GM19193 (cell line): Measurements from ENCODE around the gene FASTKD3.

Source experiments
- POLR2A ChIP-seq: IDR thresholded peaks from 4 replicates; pipeline ENCODE4 v1.6.1; 2011; ENCODE audit not compliant: insufficient read depth, insufficient read length; ENCODE audit errors: extremely low read depth

Gene FASTKD3

DNA sequence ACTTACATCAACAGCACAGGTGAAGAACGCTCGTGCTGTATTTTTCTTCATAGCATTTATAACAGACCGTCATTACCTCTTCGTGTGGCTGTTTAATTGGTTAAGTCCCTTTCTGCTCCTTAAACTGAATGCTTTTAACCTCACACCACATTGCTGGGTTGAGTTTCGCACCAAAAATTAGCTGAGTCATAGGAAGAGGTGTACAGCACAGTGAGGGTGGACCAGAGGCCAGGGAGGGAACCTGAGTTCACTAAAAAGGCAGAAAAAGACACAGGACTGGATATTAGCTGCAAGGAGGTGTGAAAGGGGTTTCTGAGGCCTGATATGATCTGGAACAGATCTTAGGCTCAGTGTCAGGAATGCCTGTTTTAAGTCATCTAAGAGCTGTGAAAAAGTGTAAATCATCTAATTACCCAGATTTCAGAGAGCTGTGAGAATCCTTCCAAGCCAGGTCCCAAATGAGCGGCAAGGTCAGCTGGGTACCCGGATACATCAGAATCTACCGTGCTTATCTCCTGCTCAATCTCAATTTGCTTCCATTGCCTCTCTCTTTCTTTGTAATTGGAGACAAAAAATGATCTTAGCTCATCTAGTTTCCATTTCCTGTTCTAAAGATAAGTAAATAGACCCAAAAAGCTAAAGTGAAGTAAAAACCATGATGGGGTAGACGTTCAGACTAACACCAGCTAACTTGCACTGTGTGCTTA, 10.8 kb downstream of the FASTKD3 start:
- TF ChIP-seq POLR2A: no peak

DNA sequence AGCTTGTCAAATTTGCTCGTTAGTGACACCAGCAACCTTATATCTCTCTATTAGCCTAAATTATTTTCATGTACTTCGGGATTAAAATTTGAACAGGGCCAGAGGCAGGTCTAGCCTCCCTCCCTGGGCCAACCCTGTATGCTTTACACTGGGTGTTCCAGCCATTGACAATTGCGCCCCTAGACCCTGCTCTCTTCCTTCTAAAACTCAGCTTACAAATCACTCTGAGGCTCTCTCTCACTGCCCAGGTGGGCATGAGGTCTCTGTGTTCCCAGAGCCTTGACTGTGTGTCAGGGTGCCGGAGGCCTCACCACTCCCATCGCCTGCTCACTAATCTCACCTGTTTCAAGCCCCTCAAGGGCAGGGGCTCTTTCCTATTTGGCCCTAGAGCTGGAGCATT, 11.5 kb downstream of the FASTKD3 start:
- no peak for TF ChIP-seq POLR2A

DNA sequence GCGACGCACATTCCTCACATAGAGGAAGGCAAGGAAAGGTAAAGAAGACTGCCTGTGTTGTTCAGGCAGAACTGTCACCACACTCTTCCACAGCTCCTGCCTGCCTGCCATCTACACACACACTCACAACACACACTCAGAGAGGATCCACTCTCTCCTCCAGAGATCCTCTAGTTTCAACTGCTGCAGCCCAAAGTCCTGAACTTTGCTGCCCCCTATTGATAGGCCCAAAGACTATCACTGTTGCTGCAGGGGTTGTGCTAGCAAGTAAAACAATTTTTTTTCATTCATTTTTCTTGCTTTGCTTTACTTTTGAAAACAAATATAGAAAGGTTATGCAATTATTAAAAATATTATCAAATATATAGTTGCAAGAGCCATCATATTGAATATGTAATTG, 12.0 kb downstream of the FASTKD3 start:
- no peak for TF ChIP-seq POLR2A

DNA sequence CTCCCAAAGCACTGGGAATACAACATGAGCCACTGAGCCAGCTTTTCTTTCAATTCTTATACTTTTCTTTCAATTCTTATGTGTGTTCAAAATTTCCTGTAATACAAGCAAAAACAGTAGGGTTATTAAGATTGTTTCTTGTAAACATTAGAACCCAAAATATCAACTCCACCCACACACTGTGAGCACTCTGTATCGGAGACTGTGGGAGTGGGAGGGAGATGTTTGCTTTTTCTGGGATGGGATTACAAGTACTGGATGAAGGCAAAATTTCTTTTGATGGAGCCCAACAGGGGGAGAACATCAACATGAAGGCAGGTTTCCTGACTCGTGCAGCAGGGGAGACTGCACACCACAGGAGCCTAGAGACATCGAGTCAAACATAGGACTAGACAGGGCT, 13.2 kb downstream of the FASTKD3 start:
- no peak for TF ChIP-seq POLR2A

DNA sequence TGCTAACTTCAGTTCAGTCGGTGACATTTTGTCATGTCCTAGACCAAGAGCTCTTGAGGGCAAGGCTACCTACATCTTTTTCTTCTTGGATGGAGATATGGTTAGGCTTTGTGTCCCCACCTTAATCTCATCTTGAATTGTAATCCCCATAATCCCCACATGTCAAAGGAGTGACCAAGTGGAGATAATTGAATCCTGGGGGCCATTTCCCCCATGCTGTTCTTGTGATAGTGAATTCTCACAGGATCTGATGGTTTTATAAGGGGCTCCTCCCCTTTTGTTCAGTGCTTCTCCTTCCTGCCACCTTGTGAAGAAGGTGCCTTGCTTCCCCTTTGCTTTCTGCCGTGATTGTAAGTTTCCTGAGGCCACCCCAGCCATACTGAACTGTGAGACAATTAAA, 15.8 kb downstream of the FASTKD3 start:
- TF ChIP-seq POLR2A: no peak

DNA sequence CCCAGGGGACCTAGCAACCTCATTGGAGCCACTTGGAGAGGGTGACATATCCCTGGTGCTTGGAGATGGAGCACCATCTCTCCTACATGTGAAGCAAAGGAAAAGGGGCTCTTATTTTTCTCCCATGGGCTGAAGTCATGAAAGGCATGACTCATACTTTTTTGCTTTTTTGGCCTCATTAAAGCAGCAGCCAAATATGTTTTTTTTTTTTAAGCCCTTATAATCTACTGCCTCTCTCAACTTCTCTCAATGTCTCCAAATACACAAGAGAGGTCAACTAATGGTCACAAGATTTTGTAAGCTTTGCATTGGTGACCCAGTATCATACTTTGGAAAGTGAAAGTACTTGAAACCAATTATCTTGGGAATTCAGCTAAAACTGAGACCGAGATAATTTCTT, 16.3 kb downstream of the FASTKD3 start:
- no peak for TF ChIP-seq POLR2A

DNA sequence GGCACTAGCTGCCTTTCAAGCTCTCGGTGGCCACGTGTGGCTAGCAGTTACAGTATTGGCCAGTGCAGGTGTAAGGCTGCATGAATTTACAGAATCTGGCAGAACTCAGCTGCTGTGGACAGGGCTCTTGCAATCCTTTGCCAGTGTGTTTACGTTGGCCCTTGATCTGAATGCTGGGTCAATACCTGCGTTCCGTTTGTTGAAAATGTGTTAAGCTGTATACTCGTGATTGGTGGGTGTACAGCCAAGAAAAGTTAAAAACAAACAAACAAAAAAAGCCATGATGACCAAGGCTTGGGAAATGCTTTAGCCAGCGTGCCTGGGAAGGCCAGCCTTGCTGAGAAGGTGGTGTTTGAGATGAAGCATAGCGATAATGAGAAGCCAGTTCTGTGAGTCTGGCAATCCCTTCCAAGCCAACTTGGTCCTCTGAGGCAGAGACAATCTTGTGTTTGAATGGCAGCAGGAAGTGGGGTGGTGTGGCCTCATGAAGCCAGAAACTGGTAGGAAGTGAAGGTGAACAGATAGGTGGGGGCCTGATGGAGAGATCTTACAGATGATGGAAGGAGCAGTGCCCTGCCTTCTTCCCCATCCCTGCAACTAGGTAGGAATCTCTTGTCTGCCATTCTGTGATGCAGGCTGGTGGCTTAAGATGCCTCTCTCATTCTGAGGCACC, 17.1 kb downstream of the FASTKD3 start:
- no peak for TF ChIP-seq POLR2A

DNA sequence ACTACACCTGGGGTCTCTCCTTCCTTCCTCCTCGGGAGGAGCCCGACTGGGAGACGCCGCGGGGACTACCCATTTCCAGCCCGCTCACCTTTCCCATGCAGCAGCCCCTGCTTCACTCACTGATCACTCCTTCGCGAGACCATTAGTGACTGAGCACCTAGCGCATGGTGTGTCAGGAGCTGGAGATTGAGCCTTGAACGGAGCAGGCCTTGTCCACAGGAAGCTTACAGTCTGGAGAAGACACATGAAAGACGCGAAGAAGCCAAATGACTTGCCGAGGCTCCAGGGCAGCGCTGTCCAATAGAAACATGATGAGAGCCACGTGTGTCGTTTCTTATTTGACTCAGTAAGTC, 17.6 kb downstream of the FASTKD3 start:
- TF ChIP-seq POLR2A: no peak

DNA sequence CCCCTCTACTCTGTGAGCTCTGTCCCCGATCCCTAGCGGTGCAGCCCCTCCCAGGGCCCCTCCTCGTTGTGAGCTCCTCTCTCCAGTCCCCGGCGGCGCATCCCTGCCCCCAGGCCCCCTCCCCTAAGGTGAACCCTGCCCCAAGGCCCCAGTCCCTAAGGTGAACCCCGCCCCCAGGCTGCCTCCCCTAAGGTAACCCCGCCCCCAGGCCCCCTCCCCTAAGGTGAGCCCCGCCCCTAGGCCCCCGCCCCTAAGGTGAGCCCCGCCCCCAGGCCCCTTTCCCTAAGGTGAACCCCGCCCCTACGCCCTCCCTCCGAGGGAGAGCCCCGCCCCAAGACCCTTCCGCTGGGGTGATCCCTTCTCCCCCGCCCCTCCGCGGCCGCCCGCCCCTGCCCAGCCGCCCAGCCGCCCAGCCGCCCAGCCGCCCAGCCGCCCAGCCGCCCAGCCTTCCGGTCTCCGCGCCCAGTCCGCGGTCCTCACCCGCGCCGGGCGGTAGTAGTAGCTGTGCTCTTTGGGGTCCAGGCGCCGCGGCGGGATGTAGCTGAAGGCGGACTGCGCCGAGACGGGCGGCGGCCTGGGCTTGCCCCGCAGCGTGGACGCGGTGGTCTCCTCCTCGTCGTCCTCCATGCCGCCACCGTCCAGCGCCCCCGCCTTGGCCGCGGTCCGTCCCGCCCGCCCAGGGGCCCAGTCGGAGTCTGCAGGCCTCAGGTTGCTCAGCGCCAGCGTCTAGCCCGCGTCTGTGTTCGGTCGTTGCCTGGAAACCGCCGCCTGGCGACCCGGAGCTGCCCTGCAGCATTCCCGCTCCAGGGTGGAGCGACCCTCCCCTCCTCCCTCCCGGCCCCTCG, 18.2 kb downstream of the FASTKD3 start, which contains the start of gene CFAP90:
CFAP90 (minus strand) TSS at position 739 of the 845 bp plus-strand sequence; CDS start at position 627, 112 bp downstream.
- TF ChIP-seq POLR2A: no peak

DNA sequence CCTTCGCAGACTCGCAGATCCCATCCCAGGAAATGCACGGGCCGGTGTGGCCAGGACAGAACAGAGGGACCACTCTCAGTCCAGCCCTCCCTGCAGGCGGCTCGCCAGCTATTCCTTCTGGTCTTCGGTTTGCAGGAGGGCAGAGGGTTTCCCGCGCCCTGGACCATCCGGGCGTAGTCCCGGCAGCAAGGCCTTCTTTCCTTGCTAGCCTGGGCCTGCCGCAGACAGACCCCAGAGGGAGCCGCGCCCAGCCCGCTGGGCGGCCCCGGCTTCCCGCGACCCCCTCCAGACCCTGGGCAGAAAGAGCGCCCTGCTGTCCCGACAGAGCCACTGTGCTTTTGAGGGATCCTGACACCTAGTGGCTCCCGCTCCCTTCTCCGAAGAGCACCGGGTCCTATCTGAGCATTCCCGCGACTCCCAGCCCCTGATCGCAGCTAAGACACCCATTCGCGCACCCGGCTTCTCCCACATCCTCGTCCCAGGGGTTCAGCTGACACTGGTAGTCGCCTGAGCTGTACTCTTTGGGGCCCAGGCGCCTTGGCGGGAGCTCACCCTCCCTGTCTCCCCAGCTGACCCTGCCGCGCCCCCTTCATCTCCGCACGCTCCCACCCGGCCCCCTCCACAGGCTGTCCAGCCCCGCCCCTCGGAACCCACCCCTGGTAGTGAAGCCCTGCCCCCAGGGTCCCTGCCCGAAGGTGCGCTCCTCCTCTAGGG, 19.0 kb downstream of the FASTKD3 start:
- no peak for TF ChIP-seq POLR2A

DNA sequence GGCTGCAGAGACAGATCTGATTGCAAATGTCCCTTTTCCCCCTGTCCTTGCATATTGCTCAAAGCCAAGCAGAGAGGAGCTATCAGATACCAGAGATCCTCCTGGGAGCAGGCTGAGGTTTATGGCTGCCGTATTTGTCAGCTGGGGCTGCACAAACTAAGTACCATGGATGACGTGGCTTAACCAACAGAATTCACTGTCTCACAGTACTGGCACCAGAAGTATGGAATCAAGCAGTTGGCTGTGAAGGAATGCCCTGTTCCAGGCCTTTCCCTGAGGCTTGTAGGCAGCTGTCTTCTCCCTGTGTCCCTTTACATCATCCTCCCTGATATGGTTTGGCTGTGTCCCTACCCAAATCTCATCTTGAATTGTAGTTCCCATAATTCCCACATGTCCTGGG, 20.5 kb downstream of the FASTKD3 start:
- TF ChIP-seq POLR2A: no peak

DNA sequence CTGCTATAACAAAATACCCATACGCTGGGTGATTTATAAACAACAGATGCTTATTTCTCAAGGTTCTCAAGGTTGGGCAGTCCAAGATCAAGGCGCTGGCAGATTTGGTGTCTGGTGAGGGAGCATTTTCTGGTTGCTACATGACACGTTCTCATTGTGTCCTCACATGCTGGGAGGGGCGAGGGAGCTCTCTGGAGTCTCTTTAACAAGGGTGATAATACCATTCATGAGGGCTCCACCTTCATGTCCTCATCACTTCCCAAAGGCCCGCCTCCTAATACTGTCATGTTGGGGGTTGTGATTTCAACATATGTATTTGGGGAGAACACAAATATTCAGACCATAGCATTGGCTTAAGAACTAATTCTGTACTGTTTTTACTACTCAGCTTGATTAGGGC, 22.5 kb downstream of the FASTKD3 start:
- no peak for TF ChIP-seq POLR2A

DNA sequence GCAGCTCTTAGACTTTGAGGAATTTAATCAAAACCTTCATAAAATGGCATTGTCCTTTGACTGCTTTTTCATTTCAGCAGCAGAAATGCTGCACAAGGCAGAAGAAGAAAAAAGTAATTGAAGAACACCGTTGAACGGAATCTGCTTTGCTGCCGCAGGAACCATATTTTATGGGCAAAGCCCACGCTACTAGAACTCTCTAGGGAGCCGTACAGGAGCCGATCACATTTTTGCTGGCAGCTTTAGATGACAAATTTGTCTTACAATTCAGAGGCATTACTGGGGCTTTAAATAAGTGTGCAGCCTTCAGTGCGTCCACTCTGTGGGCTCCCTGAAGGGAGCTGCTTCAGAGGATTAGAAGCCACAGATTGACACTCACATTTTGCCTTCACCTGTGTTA, 23.3 kb downstream of the FASTKD3 start:
- TF ChIP-seq POLR2A: no peak

DNA sequence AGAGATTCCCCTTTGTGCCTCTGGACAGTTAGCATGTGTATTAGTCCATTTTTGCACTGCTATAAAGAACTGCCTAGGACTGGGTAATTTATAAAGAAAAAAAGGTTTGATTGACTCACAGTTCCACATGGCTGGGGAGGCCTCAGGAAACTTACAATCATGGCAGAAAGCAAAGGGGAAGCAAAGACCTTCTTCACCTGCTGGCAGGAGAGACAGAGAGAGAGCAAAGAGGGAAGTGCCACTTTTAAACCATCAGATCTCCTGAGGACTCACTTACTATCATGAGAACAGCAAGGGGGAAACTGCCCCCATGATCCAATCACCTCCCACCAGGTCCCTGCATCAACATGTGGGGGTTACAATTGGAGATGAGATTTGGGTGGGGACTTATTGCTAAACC, 23.9 kb downstream of the FASTKD3 start:
- no peak for TF ChIP-seq POLR2A

DNA sequence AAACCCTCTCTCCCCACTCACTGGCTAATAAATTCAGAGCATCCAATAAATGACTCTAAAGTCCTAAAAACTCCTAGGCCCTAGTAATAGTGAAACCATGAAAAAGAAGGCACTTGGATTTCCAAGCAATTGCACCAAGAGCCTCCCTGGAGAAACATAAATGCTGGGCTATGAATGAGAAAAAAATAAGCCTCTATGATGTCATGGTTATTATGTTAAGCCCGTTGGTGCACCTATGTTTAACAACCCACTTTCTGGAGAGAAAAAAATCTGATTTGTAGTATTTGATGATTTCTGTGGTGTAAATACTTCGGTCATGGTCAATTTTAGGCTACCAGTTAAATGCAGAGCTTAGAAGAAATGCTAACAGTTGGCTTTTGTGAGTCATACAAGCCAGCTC, 26.3 kb downstream of the FASTKD3 start:
- TF ChIP-seq POLR2A: no peak
